Measurements from ENCODE around the gene DEGS2. TPM values are rescaled to one million over a fixed set of nuclear protein-coding genes. Genes with fewer than 3 reads are reported as not detected.
A peak's percentile ranks its signal among the peaks of the same experiment; 100 is the strongest.
"Not testable (repeated sequence)": the region's sequence is repeated elsewhere in the genome, so short reads cannot be mapped to it uniquely, and the experiment has no call there.

Gene DEGS2
- total RNA-seq, 2 experiments from 2014 or later: 0.52 to 0.99 TPM

DNA sequence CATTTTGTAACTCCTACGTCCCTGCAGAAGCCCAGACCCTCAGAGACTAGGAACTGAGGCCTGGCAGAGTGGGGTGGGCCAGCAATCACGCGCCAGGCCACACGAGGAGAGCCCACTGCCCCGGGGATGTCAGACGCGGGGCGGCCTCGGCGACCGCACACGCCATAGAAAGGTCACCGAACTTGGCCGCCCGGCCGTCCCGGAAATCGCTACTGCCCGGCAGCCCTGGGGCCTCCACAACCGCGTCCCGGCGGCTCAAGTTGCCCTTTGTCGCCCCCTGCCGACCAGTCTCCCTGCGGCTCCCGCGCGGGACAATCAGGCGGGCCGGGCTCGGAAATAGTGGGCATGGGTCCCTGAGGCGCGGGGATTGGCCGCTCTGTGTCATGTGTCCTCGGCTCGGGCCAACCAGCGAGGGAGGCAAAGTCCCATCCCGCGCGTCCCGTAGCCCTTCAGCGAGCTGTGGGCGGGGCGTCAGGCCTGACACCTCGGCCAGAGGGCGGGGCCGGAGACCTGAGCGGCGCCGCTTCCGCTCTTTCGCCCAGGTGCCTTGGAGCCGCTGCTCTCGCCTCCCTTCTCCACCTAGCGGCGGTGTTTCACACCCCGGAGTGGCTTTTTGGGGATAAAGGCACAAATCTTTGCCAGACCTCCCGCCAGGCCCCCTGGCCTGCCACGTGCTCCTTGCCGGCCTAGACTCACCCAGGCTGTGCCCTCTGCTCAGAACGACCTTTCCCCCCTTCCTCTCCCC is 33.4 kb upstream of the DEGS2 start:
- H3K4me1 Mint-ChIP-seq (ENCODE audit: low read depth): peaks cover 10% of the 10 kb centered on the region
- no peaks in the 10 kb centered on the region for H3K36me3 Mint-ChIP-seq (ENCODE audit: low read depth)
- intact Hi-C loops (cut with micrococcal nuclease): loop anchor here (1.0 to 5.0 kb wide), 14 partner anchors 21 to 510 kb away; partner anchors contain the start of genes DEGS2, EML1 and WDR25
- peak overlapping the region; percentile 75 for H3K4me3 Mint-ChIP-seq
- CTCF ChIA-PET: interaction anchor here (0.6 to 4.1 kb wide), 43 partner anchors 9 to 397 kb away, joined by 3 to 39 read pairs (median 4); no protein-coding TSS in a partner anchor
- peak overlapping the region; percentile 94 for H3K27ac Mint-ChIP-seq
- peak; percentile 100 for DNase-seq
- no peaks in the 10 kb centered on the region for H3K27me3 Mint-ChIP-seq (ENCODE audit: low read depth)
- H3K9me3 Mint-ChIP-seq: no peaks in the 10 kb centered on the region

DNA sequence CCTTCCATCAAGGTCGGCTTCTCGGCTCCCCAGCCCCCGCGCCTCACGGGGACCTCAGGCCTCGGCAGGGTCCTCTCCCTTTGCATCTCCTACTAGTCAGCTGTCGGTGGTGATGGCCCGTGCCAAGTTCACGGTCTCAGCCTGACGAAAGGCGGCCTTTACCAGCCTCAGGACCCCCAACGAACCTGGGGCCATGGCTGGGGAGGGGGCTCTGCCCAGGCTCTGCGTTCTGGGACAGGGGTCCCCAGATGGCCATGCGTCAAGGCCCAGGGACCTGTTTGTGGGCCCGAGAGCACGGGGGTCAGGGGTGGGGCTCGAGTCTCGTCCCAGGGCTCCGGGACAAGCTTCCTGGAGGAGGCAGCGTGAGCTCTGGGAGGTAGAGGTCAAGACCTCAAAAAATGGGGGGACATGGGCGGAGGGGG is 32.8 kb upstream of the DEGS2 start:
- peak overlapping the region; percentile 71 for H3K4me3 Mint-ChIP-seq
- H3K27me3 Mint-ChIP-seq (ENCODE audit: low read depth): no peaks in the 10 kb centered on the region
- H3K4me1 Mint-ChIP-seq (ENCODE audit: low read depth): peaks cover 10% of the 10 kb centered on the region
- H3K9me3 Mint-ChIP-seq: no peaks in the 10 kb centered on the region
- DNase-seq: no peak
- CTCF ChIA-PET: interaction anchor here (0.7 to 4.1 kb wide), 32 partner anchors 8 to 397 kb away, joined by 3 to 39 read pairs (median 4); no protein-coding TSS in a partner anchor
- intact Hi-C loops (cut with micrococcal nuclease): loop anchor here (2.0 to 5.0 kb wide), 4 partner anchors 33 to 400 kb away; partner anchors contain the start of genes DEGS2 and EML1
- H3K27ac Mint-ChIP-seq: peak overlapping the region; percentile 78
- no peaks in the 10 kb centered on the region for H3K36me3 Mint-ChIP-seq (ENCODE audit: low read depth)

DNA sequence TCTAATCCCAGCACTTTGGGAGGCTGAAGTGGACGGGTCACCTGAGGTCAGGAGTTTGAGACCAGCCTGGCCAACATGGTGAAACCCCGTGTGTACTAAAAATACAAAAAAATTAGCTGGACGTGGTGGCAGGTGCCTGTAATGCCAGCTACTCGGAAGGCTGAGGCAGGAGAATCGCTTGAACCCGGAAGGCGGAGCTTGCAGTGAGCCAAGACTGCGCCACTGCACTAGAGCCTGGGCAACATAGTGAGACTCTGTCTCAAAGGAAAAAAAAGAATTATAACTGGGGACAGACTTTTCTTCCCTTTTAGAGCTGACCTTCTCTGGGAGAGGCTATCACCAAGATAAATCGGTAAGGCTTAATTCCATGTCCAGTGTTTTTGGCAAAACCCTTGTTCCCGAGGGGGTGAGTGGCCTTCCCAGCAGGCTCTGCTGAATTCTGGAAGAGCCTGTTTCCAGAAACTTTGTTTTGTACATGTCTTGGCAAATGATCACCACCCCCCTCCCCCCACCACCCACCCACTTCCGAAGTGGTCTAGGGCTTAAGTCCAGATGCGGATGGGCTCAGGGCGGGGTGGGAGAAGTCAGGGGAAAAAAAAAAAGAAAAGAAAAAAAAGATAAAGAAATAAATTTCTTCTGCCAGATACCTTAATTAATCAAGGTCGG is 32.3 kb upstream of the DEGS2 start:
- Mint-ChIP-seq H3K36me3 (ENCODE audit: low read depth) (no peaks in the 10 kb centered on the region), H3K27me3 (ENCODE audit: low read depth) (no peaks in the 10 kb centered on the region), H3K9me3 (no peaks in the 10 kb centered on the region), H3K4me1 (ENCODE audit: low read depth) (peaks cover 10% of the 10 kb centered on the region), H3K27ac (no peak overlapping the region), H3K4me3 (peak overlapping the region; percentile 71)
- CTCF ChIA-PET: interaction anchor here (0.7 to 4.1 kb wide), 20 partner anchors 7 to 396 kb away, joined by 3 to 39 read pairs (median 4); no protein-coding TSS in a partner anchor
- intact Hi-C loops (cut with micrococcal nuclease): loop anchor here (2.0 to 5.0 kb wide), 4 partner anchors 33 to 399 kb away; partner anchors contain the start of genes DEGS2 and EML1
- no peak for DNase-seq

DNA sequence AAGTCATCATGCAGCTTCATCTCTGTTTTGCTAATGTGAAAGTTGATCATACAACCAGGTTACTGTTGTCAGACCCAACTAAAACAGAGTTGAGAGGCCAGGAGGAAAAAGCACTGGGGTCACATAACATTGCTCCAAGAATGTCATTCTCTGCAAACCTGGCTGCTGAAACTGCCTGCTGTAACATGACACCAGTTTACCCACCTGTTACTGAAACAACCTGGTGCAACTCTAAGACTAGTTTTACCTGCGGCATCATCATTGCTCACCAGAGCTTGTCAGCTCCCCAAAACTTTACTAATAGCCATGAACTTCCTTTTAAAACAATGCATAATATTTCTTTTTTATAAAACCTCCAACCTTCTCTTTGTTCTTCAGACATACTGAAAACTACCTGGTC is 30.7 kb upstream of the DEGS2 start:
- H3K4me3 Mint-ChIP-seq: no peak overlapping the region
- H3K4me1 Mint-ChIP-seq (ENCODE audit: low read depth): peaks cover 10% of the 10 kb centered on the region
- H3K36me3 Mint-ChIP-seq (ENCODE audit: low read depth): no peaks in the 10 kb centered on the region
- no peak for DNase-seq
- intact Hi-C loops (cut with micrococcal nuclease): loop anchor here (5.0 kb wide), 2 partner anchors 193 to 398 kb away; partner anchors contain the start of gene EML1
- no peaks in the 10 kb centered on the region for H3K27me3 Mint-ChIP-seq (ENCODE audit: low read depth)
- H3K9me3 Mint-ChIP-seq: no peaks in the 10 kb centered on the region
- H3K27ac Mint-ChIP-seq: no peak overlapping the region
- CTCF ChIA-PET: interaction anchor here (0.8 kb wide), 1 partner anchor 46 kb away, joined by 3 read pairs; no protein-coding TSS in a partner anchor

DNA sequence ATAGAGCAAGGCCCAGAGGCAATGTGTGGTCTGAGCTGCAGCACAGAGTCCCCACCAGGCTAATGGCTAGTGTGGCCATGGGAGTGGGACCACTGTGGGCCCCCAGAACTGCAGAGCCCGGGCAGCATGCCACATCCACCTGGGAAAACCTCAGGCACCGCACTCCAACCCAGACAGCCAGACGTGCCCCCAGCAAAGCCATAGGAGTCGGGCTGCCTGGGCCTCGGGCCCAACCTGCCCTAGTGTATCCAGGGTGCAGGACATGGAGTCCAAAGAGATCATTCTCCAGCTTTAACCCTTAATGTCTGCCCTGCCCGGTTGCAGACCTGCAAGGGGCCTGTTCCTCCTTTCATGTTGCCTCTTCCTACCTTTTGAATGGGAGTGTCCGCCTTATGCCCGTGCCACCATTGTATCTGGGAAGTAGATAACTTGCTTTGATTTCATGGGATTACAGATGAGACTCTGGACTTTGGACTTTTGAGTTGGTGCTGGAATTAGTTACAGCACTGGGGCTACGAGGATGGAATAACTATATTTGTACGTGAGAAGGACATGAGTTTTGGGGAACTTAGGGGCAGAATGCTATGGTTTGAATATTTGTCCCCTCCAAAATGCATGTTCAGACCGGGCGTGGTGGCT is 29.1 kb upstream of the DEGS2 start:
- H3K27ac Mint-ChIP-seq: no peak overlapping the region
- H3K4me3 Mint-ChIP-seq: no peak overlapping the region
- peaks cover 5% of the 10 kb centered on the region for H3K4me1 Mint-ChIP-seq (ENCODE audit: low read depth)
- no peaks in the 10 kb centered on the region for H3K36me3 Mint-ChIP-seq (ENCODE audit: low read depth)
- intact Hi-C loops (cut with micrococcal nuclease): no loop called here
- H3K9me3 Mint-ChIP-seq: no peaks in the 10 kb centered on the region
- no peak for DNase-seq
- H3K27me3 Mint-ChIP-seq (ENCODE audit: low read depth): no peaks in the 10 kb centered on the region
- CTCF ChIA-PET: no interaction called here

DNA sequence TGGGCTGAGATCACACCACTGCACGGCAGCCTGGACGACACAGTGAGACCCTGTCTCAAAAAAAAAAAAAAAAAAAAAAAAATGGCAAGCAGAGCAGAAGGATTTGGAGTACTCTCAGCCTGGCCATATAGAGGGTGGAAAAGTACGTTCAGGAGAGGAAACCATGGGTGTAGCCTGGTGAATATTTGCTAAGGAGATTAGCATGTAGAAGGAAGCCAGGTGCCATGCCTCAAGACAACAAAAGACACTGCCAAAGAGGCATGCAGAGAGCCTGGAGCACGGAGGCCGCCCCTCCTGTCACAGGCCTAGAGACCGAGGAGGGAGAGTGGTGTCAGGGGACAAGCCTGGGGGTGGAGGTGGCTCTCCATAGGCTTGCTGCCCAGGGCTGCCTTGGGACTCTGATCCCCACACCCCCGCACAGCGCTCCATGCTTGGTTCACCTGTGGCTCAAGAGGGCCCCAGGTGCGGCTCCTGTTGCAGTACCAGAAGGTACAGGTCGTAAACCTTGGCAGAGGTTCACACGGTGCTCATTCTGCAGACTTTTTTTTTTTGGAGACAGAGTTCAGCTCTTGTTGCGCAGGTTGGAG is 27.9 kb upstream of the DEGS2 start:
- H3K9me3 Mint-ChIP-seq: no peaks in the 10 kb centered on the region
- no peaks in the 10 kb centered on the region for H3K36me3 Mint-ChIP-seq (ENCODE audit: low read depth)
- no peaks in the 10 kb centered on the region for H3K4me1 Mint-ChIP-seq (ENCODE audit: low read depth)
- intact Hi-C loops (cut with micrococcal nuclease): no loop called here
- CTCF ChIA-PET: no interaction called here
- H3K4me3 Mint-ChIP-seq: no peak overlapping the region
- no peak for DNase-seq
- H3K27me3 Mint-ChIP-seq (ENCODE audit: low read depth): no peaks in the 10 kb centered on the region
- H3K27ac Mint-ChIP-seq: no peak overlapping the region

DNA sequence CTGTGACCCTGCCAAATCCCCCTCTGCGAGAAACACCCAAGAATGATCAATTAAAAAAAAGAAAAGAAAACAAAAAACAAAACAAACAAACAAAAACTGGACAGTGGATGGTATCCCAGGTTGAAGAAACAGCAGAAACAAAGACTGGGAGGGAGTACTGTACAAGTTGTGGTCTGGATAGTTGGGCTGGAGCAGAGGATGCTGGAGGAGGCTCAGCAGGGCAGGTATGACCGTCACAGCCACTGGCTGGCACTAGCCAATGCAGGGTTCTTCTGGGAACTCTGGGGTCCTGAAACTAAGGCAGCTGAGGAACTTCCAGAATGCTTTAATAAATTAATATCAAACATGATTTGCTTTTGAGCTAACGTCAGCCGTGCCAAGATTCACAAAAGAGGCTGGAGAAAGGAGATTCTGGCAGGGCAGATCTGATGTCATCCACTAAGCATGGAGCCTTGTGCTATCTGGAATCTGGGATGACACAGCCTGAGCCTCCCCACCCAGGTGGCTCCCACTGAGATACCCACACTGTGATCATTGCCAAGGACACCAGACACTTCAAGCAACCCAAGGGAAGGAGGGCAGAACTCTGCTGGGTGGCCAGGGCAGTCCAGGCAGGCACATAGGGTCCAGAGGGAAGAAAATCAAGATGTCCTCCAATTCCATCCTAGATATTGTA is 22.6 kb upstream of the DEGS2 start:
- intact Hi-C loops (cut with micrococcal nuclease); H3K27me3 Mint-ChIP-seq (ENCODE audit: low read depth); H3K36me3 Mint-ChIP-seq (ENCODE audit: low read depth); H3K27ac Mint-ChIP-seq; H3K4me3 Mint-ChIP-seq; H3K9me3 Mint-ChIP-seq; CTCF ChIA-PET; H3K4me1 Mint-ChIP-seq (ENCODE audit: low read depth); DNase-seq: not testable (repeated sequence)

DNA sequence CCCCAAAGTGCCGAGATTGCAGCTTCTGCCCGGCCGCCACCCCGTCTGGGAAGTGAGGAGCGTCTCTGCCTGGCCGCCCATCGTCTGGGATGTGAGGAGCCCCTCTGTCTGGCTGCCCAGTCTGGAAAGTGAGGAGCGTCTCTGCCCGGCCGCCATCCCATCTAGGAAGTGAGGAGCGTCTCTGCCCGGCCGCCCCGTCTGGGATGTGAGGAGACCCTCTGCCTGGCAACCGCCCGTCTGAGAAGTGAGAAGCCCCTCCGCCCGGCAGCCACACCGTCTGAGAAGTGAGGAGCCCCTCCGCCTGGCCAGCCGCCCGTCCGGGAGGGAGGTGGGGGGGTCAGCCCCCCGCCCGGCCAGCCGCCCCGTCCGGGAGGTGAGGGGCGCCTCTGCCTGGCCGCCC is 21.2 kb upstream of the DEGS2 start:
- CTCF ChIA-PET: interaction anchor here (1.1 kb wide), 1 partner anchor 12 kb away, joined by 3 read pairs; no protein-coding TSS in a partner anchor
- intact Hi-C loops (cut with micrococcal nuclease); H3K4me1 Mint-ChIP-seq (ENCODE audit: low read depth); DNase-seq; H3K27me3 Mint-ChIP-seq (ENCODE audit: low read depth); H3K9me3 Mint-ChIP-seq; H3K36me3 Mint-ChIP-seq (ENCODE audit: low read depth); H3K27ac Mint-ChIP-seq; H3K4me3 Mint-ChIP-seq: not testable (repeated sequence)

DNA sequence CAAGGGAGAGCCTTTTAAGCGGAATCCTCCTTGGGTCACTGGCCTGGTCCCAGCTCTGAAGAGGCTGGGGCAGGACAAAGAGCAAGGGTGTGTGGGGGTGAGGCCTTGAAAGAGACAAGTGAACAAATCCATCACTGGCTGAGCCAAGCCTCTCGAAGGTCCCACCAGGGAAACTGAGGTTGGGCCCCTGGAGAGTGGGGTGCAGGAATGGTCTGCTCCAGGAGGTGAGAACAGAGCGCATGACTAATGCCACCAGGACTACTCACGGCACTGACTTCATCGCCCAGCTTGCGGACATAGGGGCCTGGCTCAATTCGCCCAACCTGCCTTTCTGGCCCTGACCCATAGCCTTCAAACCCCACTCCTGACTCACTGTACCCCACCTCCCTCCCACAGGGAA is 19.2 kb upstream of the DEGS2 start:
- CTCF ChIA-PET: no interaction called here
- intact Hi-C loops (cut with micrococcal nuclease): no loop called here

DNA sequence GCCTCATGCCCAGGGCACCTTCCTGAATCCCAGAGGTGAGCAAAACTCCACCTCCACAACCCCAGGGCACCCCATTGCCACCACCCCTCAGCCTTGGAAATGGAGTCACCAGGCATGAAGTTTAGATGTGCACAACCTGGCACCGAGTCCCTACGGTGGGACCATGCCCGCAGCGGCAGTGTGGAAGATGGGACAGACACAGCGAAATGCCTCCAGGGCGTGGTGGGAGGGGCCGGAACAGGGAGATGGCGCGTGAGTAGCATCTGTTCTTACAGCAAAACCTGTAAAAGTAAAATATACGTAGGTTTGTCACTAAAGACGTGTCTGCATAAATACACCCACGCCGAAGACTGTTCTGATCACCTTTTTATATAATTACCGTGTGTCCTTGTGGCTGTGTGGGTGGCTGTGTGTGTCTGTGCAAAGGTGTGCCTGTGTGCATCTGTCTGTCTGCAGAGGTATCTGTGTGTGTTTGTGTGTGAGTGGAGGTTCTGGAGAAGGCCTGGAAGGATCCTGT is 17.4 kb upstream of the DEGS2 start:
- no peaks in the 10 kb centered on the region for H3K27me3 Mint-ChIP-seq (ENCODE audit: low read depth)
- no peak for DNase-seq

More for the DNA sequence above, 19.2 kb upstream of the DEGS2 start:
- Mint-ChIP-seq H3K27me3 (ENCODE audit: low read depth) (no peaks in the 10 kb centered on the region), H3K27ac (no peak overlapping the region), H3K9me3 (no peaks in the 10 kb centered on the region), H3K4me1 (ENCODE audit: low read depth) (no peaks in the 10 kb centered on the region), H3K36me3 (ENCODE audit: low read depth) (no peaks in the 10 kb centered on the region), H3K4me3 (no peak overlapping the region)
- DNase-seq: no peak

DNA sequence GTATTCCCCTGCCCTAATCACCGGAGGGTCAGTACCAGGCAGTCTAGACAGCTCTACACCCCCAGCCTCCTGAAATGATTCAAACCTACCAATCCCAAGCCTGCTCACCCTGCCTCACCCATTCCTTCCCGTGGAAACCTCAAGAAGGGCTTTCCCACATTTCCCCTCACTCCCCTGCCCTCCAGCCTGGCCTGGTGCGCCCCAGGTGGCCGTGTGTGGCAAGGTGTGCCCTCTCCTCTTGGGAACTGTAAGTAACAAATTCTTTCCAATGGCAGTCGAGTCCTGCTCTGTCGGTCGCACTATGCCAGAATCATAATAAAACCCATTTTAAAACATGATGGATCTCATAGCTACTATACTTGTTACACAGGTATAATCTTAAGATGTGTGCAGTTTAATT is 13.9 kb upstream of the DEGS2 start:
- Mint-ChIP-seq H3K4me1 (ENCODE audit: low read depth) (no peaks in the 10 kb centered on the region), H3K27ac (no peak overlapping the region)
- CTCF ChIA-PET: interaction anchor here (0.7 kb wide), 1 partner anchor 18 kb away, joined by 3 read pairs; no protein-coding TSS in a partner anchor

More for the DNA sequence above, 17.4 kb upstream of the DEGS2 start:
- H3K9me3 Mint-ChIP-seq: no peaks in the 10 kb centered on the region
- no peaks in the 10 kb centered on the region for H3K36me3 Mint-ChIP-seq (ENCODE audit: low read depth)
- H3K4me3 Mint-ChIP-seq: no peak overlapping the region
- H3K4me1 Mint-ChIP-seq (ENCODE audit: low read depth): no peaks in the 10 kb centered on the region
- intact Hi-C loops (cut with micrococcal nuclease): no loop called here
- CTCF ChIA-PET: interaction anchor here (0.6 kb wide), 1 partner anchor 150 kb away, joined by 3 read pairs; no protein-coding TSS in a partner anchor
- no peak overlapping the region for H3K27ac Mint-ChIP-seq

More for the DNA sequence above, 13.9 kb upstream of the DEGS2 start:
- no peaks in the 10 kb centered on the region for H3K36me3 Mint-ChIP-seq (ENCODE audit: low read depth)
- no peak overlapping the region for H3K4me3 Mint-ChIP-seq
- DNase-seq: no peak
- no peaks in the 10 kb centered on the region for H3K27me3 Mint-ChIP-seq (ENCODE audit: low read depth)
- intact Hi-C loops (cut with micrococcal nuclease): no loop called here
- no peaks in the 10 kb centered on the region for H3K9me3 Mint-ChIP-seq
